ENCODE results near the gene SLC6A11.

SLC6A11 gene

GRCh38 chr3:10890665-10891064, 74.6 kb downstream of the SLC6A11 start:
- DNase-seq, result no peak

- no peak for DNase-seq
Measured at GRCh38 chr3:10892622-10893021, 76.6 kb downstream of the SLC6A11 start.

GRCh38 chr3:10901296-10901945, 85.4 kb downstream of the SLC6A11 start:
- no peak for DNase-seq

DNA sequence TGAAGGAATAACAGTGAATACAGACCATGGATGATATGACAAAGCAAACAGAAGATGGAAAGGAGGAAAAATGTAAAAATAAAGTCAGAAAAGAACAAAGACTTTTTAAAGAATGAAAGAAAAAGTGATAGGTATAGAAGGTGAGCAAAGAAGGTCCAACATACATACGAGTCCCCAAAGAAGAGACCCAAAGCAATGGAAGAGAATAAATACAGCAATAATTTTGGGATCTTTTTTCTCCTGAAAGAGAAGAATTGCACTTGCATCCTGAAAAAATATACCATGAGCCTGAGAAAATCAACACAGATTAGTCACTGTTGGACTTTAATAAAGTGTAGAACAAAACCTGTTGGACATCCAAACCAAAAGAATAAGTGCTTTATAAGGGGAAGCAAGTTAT, 91.2 kb downstream of the SLC6A11 start:
- no peak for DNase-seq

GRCh38 chr3:10910367-10910766, 94.3 kb downstream of the SLC6A11 start:
- no peak for DNase-seq

GRCh38 chr3:10911350-10912002, 95.4 kb downstream of the SLC6A11 start:
- DNase-seq, result no peak

DNA sequence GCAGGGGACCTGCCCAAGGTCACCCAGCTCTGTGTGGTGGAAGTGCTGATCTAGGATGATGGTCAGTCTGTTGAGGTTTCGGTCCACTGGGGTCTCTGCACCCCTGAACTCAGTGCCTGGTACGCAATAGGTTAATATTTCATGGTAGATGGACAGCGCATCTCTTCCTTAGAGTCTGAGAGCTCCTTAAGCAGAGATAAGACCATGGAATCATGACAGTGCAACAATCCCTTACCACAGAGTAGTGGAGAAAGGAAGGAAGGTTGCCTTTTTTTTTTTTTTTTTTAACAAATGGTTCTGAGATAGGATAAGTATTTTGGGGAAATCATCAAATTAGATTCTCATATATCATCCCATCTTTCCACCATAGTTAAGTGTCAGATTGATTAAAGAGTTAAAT, 96.8 kb downstream of the SLC6A11 start:
- no peak for DNase-seq

DNA sequence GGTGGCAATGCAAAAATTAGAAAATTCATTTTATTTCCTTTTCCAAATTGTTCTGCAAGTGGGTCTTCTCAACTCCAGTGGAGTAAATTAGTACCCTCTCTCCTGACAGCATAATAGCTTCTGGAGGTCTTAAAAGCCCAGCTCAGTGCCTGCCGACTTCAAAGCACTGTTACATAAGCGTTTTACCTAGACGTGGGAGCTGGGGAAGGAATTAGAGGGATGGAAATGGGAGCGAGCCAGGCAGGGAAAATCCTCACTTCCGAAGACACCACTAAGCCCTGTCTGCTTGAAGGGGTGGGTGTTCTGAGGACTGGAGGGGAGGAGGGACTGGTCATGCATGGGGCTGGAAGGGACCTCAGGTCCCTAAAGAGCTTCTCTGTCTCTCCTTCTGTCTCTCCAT, 99.3 kb downstream of the SLC6A11 start:
- no peak for DNase-seq

- DNase-seq, result no peak
Measured at GRCh38 chr3:10917176-10917575, 101.1 kb downstream of the SLC6A11 start.

GRCh38 chr3:10918011-10918410, 102.0 kb downstream of the SLC6A11 start:
- DNase-seq, result no peak

- no peak for DNase-seq
Measured at GRCh38 chr3:10919636-10920035, 103.6 kb downstream of the SLC6A11 start.

- DNase-seq, result no peak
Measured at GRCh38 chr3:10925436-10926255, 109.6 kb downstream of the SLC6A11 start.

DNA sequence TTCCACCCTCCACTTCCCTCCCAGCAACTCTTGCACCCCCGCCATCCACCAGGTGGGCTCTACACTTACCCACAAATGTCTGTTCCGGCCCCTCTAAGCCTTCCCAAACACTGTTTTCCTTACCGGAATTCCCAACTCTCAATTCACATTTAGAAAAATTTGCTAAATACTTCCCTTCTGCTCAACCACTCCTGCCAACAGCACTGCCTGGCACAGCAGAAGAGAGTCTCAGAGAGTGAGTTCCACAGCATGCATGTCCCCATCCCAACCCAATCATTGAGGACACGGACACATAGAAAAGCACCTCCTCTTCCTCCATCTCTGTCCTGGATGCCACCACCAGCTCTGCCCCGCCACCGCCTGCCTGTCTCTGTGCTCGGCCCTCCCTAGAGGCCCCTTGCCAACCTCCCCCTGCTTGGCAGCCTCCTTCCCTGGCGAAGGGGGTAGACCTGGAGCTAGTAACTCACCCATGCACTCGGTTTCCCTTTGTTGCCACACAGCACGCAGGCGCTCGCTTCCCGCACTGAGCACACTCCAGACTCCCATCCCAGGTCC, 110.3 kb downstream of the SLC6A11 start:
- DNase-seq, result no peak

GRCh38 chr3:10926811-10927521, 110.9 kb downstream of the SLC6A11 start:
- no peak for DNase-seq

- DNase-seq, result no peak
Measured at GRCh38 chr3:10927551-10927950, 111.5 kb downstream of the SLC6A11 start.

DNA sequence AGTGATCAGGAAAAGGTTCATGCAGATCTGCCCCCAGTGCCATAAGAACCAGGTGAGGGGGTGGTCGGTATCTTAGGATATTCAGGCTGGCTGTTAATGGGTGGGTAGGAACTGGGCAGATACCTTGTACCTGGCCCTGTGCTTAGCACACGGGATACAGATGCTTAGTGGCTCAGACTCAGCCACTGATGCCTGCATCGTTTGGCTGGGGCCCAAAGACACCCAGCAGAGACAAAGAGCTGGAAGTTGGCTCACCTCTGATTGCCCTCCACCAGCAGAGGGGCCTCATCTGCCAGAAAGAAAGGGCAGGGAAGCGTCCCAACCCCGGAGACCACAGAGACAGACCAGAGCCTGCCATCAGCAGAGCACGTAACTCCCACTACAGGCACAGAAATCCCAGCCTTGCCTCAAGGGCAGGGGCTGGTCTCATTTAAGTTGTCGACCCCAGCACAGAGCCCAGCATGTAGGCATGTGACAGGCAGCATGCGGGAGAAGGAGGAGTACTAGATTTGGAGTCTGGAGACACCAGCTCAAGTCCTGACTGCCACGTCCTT, 112.5 kb downstream of the SLC6A11 start:
- no peak for DNase-seq

DNA sequence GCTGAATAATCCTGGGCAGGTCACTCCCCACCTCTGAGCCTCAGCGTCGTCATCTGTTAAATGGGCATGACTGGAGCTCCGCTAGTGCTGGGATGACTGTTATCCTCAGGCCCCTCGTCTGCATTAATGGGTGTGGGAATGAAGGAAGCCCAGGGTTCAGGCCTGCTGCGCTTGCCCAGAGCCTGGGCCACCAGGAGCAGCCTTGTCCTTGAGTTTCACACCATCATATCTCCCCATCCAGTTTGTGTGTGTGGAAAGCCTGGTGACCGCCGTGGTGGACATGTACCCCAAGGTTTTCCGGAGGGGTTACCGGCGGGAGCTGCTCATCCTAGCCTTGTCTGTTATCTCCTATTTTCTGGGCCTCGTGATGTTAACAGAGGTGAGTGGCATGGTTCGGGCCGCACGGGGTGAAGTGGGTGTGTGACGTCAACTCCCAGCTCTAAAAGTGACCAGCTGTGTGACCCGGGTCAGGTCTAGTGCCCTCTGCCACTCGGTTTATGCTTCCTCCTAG, 113.0 kb downstream of the SLC6A11 start:
- DNase-seq, result no peak

DNA sequence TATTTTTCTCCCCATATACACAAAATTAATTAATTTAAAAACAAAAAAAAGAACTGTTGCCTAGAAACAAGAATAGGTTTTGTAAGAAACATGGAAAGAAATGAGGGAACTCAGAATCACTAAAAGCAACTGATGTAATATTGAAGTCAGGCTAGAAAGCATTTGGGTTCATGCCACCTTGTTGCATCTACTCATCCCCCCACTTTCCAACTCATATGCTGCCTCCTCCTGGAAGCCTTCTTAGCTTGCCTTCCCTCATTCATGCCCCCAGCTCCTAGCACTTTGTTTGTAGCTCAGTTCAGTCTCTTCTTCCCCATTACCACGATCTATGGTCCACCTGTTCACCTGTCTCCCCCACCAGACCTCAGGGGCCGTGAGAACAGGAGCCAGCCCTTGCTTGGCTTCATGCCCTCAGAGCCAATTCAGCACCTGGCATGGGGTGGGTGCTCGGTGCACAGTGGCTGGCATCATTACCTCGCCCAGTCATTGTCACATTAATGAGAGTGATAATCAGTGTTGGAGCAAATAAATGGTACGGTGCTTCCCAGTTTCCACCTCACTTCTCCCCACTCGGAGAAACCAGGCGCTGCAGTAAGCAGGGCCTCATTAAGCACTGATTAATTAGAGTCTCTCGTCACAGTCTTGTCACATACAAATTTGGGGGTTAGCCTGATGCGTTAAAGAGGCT, 114.1 kb downstream of the SLC6A11 start:
- no peak for DNase-seq

DNA sequence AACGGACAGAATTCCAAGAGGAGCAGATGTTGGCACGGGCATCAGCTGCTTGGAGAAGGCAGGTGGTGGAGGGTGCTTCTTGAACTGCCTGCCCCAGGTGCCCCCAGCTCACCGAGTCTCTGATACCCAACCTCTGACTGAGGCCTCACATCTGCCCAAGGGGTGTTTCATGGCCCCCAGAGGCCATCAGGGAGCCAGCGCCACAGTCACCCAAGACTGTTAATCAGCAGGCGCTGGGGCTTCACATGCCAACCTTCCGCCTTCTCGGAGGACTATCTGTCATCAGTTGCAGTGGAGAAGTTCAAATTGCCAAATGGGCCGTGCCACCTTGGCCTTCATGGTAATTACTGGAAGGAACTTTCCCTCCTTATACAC, 114.6 kb downstream of the SLC6A11 start:
- DNase-seq, result no peak

DNA sequence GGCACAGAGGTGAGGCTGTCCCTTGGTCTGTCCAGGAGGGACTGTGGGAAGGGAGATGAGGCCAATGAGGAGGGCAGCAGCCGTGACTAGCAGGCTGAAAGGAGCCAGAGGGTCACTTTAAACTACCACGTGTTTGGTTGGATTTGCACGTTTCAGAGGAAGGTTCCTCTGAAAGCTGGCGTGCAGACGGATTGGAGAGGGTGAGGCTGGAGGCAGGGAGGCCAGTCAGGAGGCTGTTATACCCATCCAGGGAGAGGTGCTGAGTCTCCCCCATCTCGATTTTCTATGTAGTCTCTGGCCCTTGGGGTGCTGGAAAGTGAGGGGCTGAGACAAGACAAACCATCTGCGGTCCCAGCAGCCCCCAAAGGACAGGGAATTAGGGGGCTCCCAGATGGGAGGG, 116.6 kb downstream of the SLC6A11 start:
- no peak for DNase-seq

- DNase-seq, result no peak
Measured at GRCh38 chr3:10933021-10933420, 117.0 kb downstream of the SLC6A11 start.

DNA sequence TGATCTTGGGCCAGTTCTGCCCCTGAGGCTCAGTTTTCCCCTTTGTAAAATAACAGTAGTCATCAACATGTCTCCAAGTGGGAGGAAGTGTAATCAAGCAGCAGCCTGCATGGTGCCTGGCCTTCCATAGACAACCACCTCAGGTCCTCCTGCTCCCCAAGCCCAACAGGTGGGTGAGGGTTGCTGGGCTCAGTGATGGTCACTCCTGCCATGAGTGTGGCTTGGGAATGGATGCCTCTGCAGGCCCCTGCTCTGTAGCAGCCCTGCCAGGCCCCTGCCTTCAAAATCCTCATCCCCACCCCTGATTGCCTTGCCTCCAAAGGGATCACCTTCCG, 117.4 kb downstream of the SLC6A11 start:
- DNase-seq, result no peak
